ENCODE measurements around the gene NFS1. TPM values are rescaled to one million over a fixed set of nuclear protein-coding genes. Genes with fewer than 3 reads are reported as not detected.

The NFS1 gene
- total and polyA plus RNA-seq, 2 experiments from 2014 or later, result 31.5 to 35.8 TPM

- Histone ChIP-seq H3F3A (ENCODE audit: insufficient read depth) (peaks cover 41% of the 10 kb centered on the region), H3K4me3 (peak within 1 kb of the TSS; percentile 93), H3K9me3 (ENCODE audit: low read depth) (no peaks in the 10 kb centered on the region), H3K9ac (peak within 1 kb of the TSS; percentile 99), H3K27me3 (replicated peaks; ENCODE audit: insufficient read depth) (no peaks in the 10 kb centered on the region), H3K36me3 (ENCODE audit: low read depth) (peaks cover 33% of the 10 kb centered on the region), H3K79me2 (ENCODE audit: insufficient read depth) (peaks cover 61% of the 10 kb centered on the region), H3K9me2 (ENCODE audit: insufficient read depth) (no peaks in the 10 kb centered on the region), H2AFZ (peak within 1 kb of the TSS; percentile 62), H3K4me2 (ENCODE audit: unreplicated experiment) (peak within 1 kb of the TSS; percentile 97), H3K4me1 (ENCODE audit: insufficient read depth) (peaks cover 40% of the 10 kb centered on the region), H3K27ac (peak within 1 kb of the TSS; percentile 96), H4K20me1 (ENCODE audit: insufficient read depth) (peaks cover 24% of the 10 kb centered on the region)
- WGBS, 2 experiments (ENCODE audit: low coverage in 1 of 2, low lambda C conversion rate in 2 of 2, missing lambda C conversion rate in 2 of 2), result 1% methylated on average over 59 to 66 of the region's 66 CpGs
- in situ Hi-C loops (cut with MboI), result no loop called here
- peak; percentile 100 for DNase-seq
- TF ChIP-seq EZH2phosphoT487 (IDR thresholded peaks at IDR 0.05; ENCODE audit: insufficient read depth, low read depth) (no peak), EZH2 (IDR thresholded peaks at IDR 0.05; ENCODE audit: insufficient read depth, poor library complexity, severe bottlenecking) (no peak)
These were observed 43.0 kb upstream of the NFS1 start, which contains the start of gene RBM39 for GRCh38 chr20:35741892-35742740. RBM39 (minus strand) TSS chr20:35742260; CDS start chr20:35740874, 1,386 bp downstream.

GRCh38 chr20:35739294-35740163 is 40.4 kb upstream of the NFS1 start:
- in situ Hi-C loops (cut with MboI), result no loop called here
- WGBS, 2 experiments (ENCODE audit: low coverage in 1 of 2, low lambda C conversion rate in 2 of 2, missing lambda C conversion rate in 2 of 2), result 53 to 59% methylated on average over 7 of the region's 7 CpGs
- Histone ChIP-seq H3K4me2 (ENCODE audit: unreplicated experiment) (peak overlapping the region; percentile 97), H4K20me1 (ENCODE audit: insufficient read depth) (peaks cover 41% of the 10 kb centered on the region), H3K9me3 (ENCODE audit: low read depth) (no peaks in the 10 kb centered on the region), H3K9me2 (ENCODE audit: insufficient read depth) (no peaks in the 10 kb centered on the region), H2AFZ (no peak overlapping the region), H3K4me1 (ENCODE audit: insufficient read depth) (peaks cover 57% of the 10 kb centered on the region), H3K36me3 (ENCODE audit: low read depth) (peaks cover 58% of the 10 kb centered on the region), H3K79me2 (ENCODE audit: insufficient read depth) (peaks cover 87% of the 10 kb centered on the region), H3K4me3 (peak overlapping the region; percentile 93), H3K27ac (peak overlapping the region; percentile 96), H3K27me3 (replicated peaks; ENCODE audit: insufficient read depth) (no peaks in the 10 kb centered on the region), H3K9ac (peak overlapping the region; percentile 98), H3F3A (ENCODE audit: insufficient read depth) (peaks cover 53% of the 10 kb centered on the region)
- DNase-seq, result peak; percentile 82
- TF ChIP-seq EZH2 (IDR thresholded peaks at IDR 0.05; ENCODE audit: insufficient read depth, poor library complexity, severe bottlenecking), result no peak
- TF ChIP-seq EZH2phosphoT487 (IDR thresholded peaks at IDR 0.05; ENCODE audit: insufficient read depth, low read depth), result no peak

GRCh38 chr20:35738410-35739179 is 39.4 kb upstream of the NFS1 start:
- in situ Hi-C loops (cut with MboI), result no loop called here
- peak overlapping the region; percentile 97 for H3K4me2 ChIP-seq (ENCODE audit: unreplicated experiment)
- H3K27ac ChIP-seq, result peak overlapping the region; percentile 96
- TF ChIP-seq EZH2 (IDR thresholded peaks at IDR 0.05; ENCODE audit: insufficient read depth, poor library complexity, severe bottlenecking) (no peak), EZH2phosphoT487 (IDR thresholded peaks at IDR 0.05; ENCODE audit: insufficient read depth, low read depth) (no peak)
- peak overlapping the region; percentile 93 for H3K4me3 ChIP-seq
- H3F3A ChIP-seq (ENCODE audit: insufficient read depth), result peaks cover 61% of the 10 kb centered on the region
- H3K9me3 ChIP-seq (ENCODE audit: low read depth), result no peaks in the 10 kb centered on the region
- peaks cover 94% of the 10 kb centered on the region for H3K79me2 ChIP-seq (ENCODE audit: insufficient read depth)
- H3K4me1 ChIP-seq (ENCODE audit: insufficient read depth), result peaks cover 63% of the 10 kb centered on the region
- H4K20me1 ChIP-seq (ENCODE audit: insufficient read depth), result peaks cover 50% of the 10 kb centered on the region
- H3K36me3 ChIP-seq (ENCODE audit: low read depth), result peaks cover 68% of the 10 kb centered on the region
- no peaks in the 10 kb centered on the region for H3K9me2 ChIP-seq (ENCODE audit: insufficient read depth)
- H3K27me3 ChIP-seq (replicated peaks; ENCODE audit: insufficient read depth), result no peaks in the 10 kb centered on the region
- 39 to 45% methylated on average over 4 of the region's 4 CpGs for WGBS, 2 experiments (ENCODE audit: low coverage in 1 of 2, low lambda C conversion rate in 2 of 2, missing lambda C conversion rate in 2 of 2)
- no peak for DNase-seq
- H3K9ac ChIP-seq, result peak overlapping the region; percentile 98
- no peak overlapping the region for H2AFZ ChIP-seq

All from GM23248 (cell line).